ENCODE data around the gene MAZ. TPM values are rescaled to one million over a fixed set of nuclear protein-coding genes. Genes with fewer than 3 reads are reported as not detected.

The MAZ gene
- total RNA-seq, 1 experiment from 2014 or later, result 256 TPM

DNA sequence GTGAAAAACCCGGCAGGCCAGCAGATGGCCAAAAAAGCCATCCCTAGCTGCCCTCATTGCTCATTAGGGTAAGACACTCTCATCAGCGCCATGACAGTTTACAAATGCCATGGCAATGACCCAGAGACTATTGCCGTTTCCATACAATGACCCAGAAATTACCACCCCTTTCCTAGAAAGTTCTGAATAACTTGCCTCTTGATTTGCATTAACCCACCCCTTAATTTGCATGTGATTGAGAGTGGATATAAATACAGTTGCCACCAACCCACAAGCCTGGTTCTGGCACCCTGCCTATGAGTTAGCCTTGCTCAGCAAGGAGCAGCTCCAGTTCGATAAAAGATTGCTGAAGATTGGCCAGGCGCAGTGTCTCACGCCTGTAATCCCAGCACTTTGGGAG lies 44.4 kb upstream of the MAZ start (continued):
- TF ChIP-seq CTCF (IDR thresholded peaks at IDR 0.05 in 2 of 3, conservative IDR thresholded peaks at IDR 0.05 in 1 of 3; ENCODE audit: borderline replicate concordance in 1 of 3, insufficient read depth in 1 of 3, low read depth in 2 of 3, low read length in 2 of 3), result no peak
- no peak for TF ChIP-seq TCF7L2 (IDR thresholded peaks at IDR 0.05; ENCODE audit: borderline replicate concordance, extremely low read depth, insufficient read depth, insufficient read length)

DNA sequence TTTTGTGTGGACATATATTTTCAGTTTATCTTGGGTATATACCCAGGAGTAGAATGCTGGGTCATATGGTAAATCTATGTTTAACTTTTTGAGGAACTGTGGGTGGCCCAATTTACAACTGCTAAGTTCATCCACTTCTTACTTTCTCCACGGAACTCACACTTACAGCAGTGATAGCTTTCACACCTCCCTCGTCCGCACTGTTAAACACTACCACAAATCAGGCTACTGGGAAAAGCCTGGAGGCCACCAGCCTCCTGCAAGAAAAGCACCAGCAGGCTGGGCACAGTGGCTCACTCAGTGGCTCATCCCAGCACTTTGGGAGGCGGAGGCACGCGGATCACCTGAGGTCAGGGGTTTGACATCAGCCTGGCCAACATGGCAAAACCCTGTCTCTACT lies 43.0 kb upstream of the MAZ start:
- POLR2A ChIA-PET, result no interaction called here
- BruUV-seq (replicated peaks), result no TSS peak
- Histone ChIP-seq H3K27me3 (ENCODE audit: insufficient read depth, low read length) (no peaks in the 10 kb centered on the region), H3K9me3 (ENCODE audit: control insufficient read depth in 1 of 2, insufficient read depth in 1 of 2, low read depth in 1 of 2, low read length in 2 of 2) (no peaks in the 10 kb centered on the region), H3K27ac (ENCODE audit: low read depth, low read length) (no peak overlapping the region), H3K4me3 (replicated peaks in 1 of 2; ENCODE audit: low read depth in 1 of 2, low read length in 2 of 2) (no peak overlapping the region), H3K79me2 (ENCODE audit: insufficient read depth, low read length) (no peaks in the 10 kb centered on the region), H3K4me2 (ENCODE audit: low read length) (no peak overlapping the region), H3K9me2 (ENCODE audit: insufficient read depth) (no peaks in the 10 kb centered on the region), H2AFZ (ENCODE audit: low read depth, low read length, poor library complexity, severe bottlenecking) (no peak overlapping the region), H3K9ac (ENCODE audit: low read length) (no peak overlapping the region), H3K4me1 (ENCODE audit: control insufficient read depth in 1 of 2, insufficient read depth in 2 of 2, low read length in 2 of 2) (peaks cover 18 to 20% of the 10 kb centered on the region in 2 experiments), H3K36me3 (ENCODE audit: control insufficient read depth in 1 of 2, insufficient read depth in 2 of 2, low read length in 2 of 2) (no peaks in the 10 kb centered on the region), H4K20me1 (ENCODE audit: insufficient read depth) (no peaks in the 10 kb centered on the region)
- RAD21 ChIA-PET (ENCODE audit: low non-redundant PET in 1 of 2, low total read pairs in 2 of 2, uncharacterized antibody in 2 of 2, unreplicated experiment in 2 of 2), result no interaction called here
- CTCF ChIA-PET, result no interaction called here
- intact Hi-C loops (cut with micrococcal nuclease), result no loop called here
- DNase-seq (ENCODE audit: low read depth, low spot score) (no peak), ATAC-seq (no peak)
- TF ChIP-seq CTCF (IDR thresholded peaks at IDR 0.05 in 2 of 3, conservative IDR thresholded peaks at IDR 0.05 in 1 of 3; ENCODE audit: borderline replicate concordance in 1 of 3, insufficient read depth in 1 of 3, low read depth in 2 of 3, low read length in 2 of 3) (no peak), TCF7L2 (IDR thresholded peaks at IDR 0.05; ENCODE audit: borderline replicate concordance, extremely low read depth, insufficient read depth, insufficient read length) (no peak), SP1 (IDR thresholded peaks at IDR 0.05; ENCODE audit: low read depth) (no peak), FOSL1 (IDR thresholded peaks at IDR 0.05; ENCODE audit: low read depth) (no peak), ZBTB33 (IDR thresholded peaks at IDR 0.05; ENCODE audit: extremely low read depth, insufficient replicate concordance, low read length) (no peak), REST (IDR thresholded peaks at IDR 0.05; ENCODE audit: low read depth) (no peak), ATF3 (IDR thresholded peaks at IDR 0.05) (no peak), CEBPB (IDR thresholded peaks at IDR 0.05; ENCODE audit: low read depth) (no peak), CBX3 (IDR thresholded peaks at IDR 0.05; ENCODE audit: low read depth) (no peak), SRF (IDR thresholded peaks at IDR 0.05; ENCODE audit: low read depth) (no peak), ZFX (IDR thresholded peaks at IDR 0.05) (no peak), EZH2phosphoT487 (IDR thresholded peaks at IDR 0.05; ENCODE audit: borderline replicate concordance) (no peak)
- TF ChIP-seq, protein P1, sequence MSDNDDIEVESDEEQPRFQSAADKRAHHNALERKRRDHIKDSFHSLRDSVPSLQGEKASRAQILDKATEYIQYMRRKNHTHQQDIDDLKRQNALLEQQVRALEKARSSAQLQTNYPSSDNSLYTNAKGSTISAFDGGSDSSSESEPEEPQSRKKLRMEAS (IDR thresholded peaks at IDR 0.05), result no peak
